A549 treated with AZD9567 at 1 μM for 4 hours (cell line): ENCODE measurements around the gene FCGR2B. TPM values are rescaled to one million over a fixed set of nuclear protein-coding genes. Genes with fewer than 3 reads are reported as not detected.

Experiments used
- total RNA-seq: library from RNA; stranded (reverse); fragments of 200-300 nt; extraction: Qiagen RNA extraction; gene quantifications from 5 replicates; pipeline ENCODE4 v1.2.3, GENCODE V29; 2022; ENCODE audit not compliant: insufficient read depth

Gene FCGR2B
- not detected in 5 replicates for total RNA-seq

DNA sequence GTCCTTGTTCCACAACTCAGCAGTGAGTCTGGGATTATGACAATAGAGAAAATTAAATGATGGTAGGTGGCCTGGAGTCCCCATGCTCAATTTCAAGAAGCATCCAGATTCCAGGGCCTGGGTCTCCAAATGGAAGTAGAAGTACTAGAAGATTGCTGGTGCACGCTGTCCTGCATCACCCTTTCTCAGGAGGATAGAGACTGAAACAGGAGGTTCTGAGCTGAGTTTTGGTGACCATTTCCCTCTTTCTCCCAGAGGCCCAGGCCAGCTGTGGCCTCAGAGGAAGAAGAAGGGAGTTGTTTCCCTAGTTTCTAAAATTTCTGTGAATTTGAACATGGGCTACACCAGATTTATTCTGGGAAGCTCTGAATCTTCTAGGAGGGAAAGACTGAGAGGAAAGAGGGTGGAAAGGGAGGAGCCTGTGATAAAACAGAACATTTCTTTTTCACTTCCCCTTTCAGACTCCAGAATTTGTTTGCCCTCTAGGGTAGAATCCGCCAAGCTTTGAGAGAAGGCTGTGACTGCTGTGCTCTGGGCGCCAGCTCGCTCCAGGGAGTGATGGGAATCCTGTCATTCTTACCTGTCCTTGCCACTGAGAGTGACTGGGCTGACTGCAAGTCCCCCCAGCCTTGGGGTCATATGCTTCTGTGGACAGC lies at the start of gene FCGR2B:
FCGR2B (plus strand) TSS at position 460 of the 656 bp plus-strand sequence; CDS start at position 559, 99 bp downstream.

DNA sequence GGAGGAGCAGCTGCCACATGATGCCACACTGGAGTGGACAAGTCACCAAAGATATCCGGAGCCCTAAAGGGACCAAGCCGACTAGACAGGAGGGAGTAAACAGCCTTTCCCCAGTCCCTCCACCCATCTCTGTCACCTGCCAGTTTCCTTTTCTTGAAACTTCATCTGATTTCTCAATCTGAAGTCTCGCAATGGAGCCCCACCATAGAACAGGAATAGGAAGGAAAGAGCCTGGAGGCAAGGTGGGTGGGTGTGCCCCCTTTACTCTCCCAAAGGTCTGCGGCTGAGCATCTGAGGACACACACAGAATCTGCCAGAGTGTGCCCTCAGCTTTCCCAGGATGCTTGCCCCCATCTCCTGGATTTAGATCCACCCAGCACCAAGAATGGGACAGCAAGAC lies 31.9 kb upstream of the FCGR2B start, which contains the start of gene FCGR3B:
FCGR3B (minus strand) TSS at position 101 of the 400 bp plus-strand sequence; CDS start at position 19, 82 bp downstream.

DNA sequence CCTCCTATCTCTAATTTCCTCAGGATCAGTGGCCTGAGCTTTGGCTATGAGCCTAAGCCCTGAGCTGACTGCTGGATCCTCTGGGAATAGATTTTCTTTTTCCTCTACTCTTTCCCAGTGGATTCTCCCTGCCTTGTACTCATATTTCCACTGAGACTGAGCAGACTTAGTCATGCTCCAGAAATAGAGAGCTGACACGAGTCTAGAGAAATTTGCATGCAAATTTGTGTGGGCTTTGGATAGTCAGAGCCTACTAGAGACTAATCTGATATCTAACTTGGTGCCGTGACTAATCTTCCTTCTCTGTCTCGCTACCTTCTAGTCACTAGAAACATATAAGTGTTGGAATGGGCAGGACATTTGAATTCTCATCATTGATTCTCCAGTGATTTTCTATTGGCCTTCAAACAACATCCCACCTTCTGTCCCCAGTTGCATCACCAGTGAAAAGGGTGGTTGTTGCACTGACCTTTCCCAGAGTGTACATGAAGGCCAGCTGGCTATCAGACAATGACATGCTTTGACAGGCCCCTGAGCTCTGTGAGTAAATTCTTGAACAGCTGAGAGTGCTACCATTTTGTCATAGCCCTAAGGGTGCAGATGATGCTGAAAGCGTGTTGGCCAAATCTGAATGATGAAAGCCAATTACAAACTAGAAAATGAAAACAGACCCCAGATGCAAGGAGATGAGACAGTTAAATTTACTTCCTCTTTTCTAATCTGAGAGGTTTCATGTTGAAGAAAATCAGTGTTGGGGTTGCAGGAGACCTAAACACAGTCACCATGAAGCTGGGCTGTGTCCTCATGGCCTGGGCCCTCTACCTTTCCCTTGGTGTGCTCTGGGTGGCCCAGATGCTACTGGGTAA lies 43.8 kb downstream of the FCGR2B start, which contains the start of gene FCRLA:
FCRLA (plus strand) TSS at position 748 of the 866 bp plus-strand sequence; CDS start at position 784, 36 bp downstream.

DNA sequence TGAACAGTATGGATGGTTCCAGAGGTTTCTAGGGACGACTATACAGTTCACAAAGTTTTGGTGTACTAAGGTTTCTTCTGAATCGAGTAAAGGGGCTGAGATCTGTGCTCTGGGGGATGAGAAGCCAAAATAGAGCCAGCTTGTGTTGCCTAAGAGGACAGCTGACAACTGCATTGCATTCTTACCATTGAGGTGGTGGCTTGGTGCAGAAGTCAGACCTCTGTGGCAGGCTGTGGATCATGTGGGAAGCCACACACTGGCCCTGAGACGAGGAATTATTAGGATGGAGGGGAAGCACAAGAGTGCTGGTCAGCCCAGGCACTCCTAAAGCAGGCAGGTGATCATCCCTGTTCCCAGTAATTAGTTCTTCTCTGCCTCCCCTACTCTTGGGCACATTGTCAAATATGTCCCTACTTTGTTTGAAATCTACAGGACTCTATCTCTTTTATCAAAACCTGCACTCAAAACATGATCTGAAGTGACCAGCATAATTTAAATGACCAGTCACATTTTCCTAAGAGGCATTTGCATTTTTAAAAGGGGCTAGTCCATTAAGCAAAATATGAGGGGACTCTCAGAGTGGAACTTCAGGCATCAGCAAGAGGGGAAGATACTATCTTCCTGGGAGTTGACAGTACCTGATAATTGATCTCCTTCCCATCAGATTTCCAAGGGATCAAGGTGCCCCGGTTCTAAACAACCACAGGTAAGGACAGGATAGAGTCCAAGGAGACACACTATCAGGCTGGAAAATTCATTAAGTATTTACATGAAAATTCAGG lies 58.2 kb downstream of the FCGR2B start, which contains the start of gene FCRLB:
FCRLB (plus strand) TSS at position 589 of the 782 bp plus-strand sequence. CDS start 1,129 bp downstream, outside the sequence.

Other genes starting within 250 kb of the FCGR2B start
- gene FCGR2A, start 157.7 kb upstream of the FCGR2B start, total RNA-seq = not detected in 5 replicates
- gene HSPA6, start 138.6 kb upstream of the FCGR2B start, total RNA-seq = 1.1 to 7.6 TPM (median 1.7 TPM) in 5 replicates
- gene FCGR3A, start 113.3 kb upstream of the FCGR2B start, total RNA-seq = not detected in 5 replicates
- not detected in 5 replicates for gene FCGR3B, start 32.0 kb upstream of the FCGR2B start, total RNA-seq
- 0.05 to 2.9 TPM in 2 of 5 replicates, not detected in the others for gene FCRLA, start 44.1 kb downstream of the FCGR2B start, total RNA-seq
- 1.2 to 1.8 TPM (median 1.6 TPM) in 4 of 5 replicates, not detected in the other for gene FCRLB, start 58.4 kb downstream of the FCGR2B start, total RNA-seq
- gene DUSP12, start 86.6 kb downstream of the FCGR2B start, total RNA-seq = 46.6 to 72.7 TPM (median 48.4 TPM) in 5 replicates
- gene ATF6, start 103.2 kb downstream of the FCGR2B start, total RNA-seq = 12.3 to 21.4 TPM (median 13.5 TPM) in 5 replicates